Ammon's horn (tissue), 1 donor: ENCODE data around the gene PRRX1.

Experiments used
- DNase-seq: peaks from one replicate; pipeline ENCODE4 v3.0.0-alpha.2; 2016; ENCODE audit warnings: low spot score

The PRRX1 gene

DNA sequence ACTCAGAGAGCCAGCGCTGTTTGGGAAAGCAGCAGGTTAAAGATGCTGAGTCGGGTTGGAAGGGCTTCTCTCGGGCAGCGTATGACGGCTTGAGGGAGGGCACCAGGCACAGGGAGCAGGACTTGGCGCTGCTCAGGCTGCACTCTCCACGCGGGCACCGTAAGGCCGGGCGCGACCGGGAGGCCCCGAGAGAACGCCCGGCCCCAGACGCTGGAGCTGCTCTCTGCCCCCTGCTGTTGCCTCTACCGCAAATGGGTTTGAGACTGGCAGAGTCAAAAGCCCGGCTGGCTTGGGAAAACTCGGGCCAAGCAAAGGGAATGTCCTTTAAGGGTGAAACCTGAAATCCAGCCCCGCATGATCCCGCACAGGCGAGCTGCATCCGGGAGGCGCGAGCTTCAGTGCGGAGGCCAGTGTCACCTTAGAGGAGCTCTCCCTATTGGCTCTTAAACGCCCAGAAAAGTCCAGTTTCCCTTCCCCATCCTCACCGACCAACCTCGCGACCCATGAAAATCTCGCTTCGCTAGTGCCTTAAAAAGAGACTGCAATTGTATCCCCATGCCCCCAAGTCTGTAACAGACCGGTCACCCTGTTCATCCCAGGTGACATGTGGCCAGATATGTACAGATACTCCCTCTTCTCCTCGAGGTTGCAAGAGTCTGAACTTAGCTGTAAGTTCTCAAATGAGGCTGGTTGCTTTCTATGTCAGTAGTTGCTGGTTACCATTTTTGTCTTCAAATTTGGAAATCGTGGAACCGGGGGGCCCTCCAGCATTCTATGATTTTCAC is 1.1 kb downstream of the PRRX1 start:
- peak; percentile 52 for DNase-seq

DNA sequence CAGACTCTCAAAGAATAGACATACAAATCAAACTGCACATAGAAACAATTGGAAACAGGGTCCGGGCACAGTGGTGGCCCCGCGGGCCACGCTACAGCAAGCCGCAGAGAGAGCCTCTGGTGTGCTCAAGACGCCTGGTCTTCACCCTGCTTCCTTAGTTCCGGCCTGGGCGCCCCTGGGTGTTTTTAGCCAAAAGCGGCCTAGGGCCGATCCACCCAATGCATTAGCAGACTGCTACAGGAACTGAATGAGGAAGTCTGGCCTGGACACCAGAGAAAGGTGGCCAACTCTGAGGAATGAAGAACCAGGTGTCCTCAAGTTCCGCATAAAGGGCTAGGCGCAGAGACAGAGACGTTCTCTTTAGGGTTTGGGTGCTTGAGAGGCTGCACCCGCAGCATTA is 1.7 kb downstream of the PRRX1 start:
- no peak for DNase-seq

DNA sequence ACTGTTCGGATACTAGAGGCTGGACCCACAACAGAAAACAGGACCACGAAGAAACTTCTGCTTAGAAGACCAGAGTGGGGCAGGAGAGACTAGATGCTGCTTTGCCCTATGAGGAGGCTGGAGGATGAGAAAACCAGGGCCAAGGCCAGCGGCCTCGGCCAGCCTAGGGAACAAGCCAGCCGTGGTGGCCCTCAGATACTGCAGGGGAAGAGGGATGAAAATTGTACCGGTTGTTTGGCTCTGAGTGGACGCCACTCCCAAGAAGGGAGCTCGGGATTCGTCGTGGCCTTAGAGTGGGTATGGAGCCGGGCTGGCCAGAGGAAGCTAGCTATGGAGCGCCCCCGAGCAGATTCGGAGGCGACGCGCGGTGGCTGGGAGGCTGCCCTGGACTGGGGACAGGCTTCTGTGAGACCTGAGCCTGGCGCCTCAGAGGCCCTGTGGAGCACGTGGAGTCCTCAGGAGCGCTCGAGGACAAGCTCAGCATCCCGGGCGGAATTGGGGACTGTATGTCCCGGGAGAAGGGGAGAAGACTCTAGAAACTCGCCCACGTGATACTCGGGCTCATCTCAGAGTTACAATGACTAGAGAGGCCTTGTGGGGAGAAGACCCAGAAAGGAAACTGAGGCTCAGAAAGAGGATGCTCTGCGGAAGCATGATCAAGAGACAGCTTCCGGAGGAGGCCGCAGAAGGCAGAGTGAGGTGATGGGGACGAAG is 2.8 kb downstream of the PRRX1 start:
- DNase-seq, result no peak

DNA sequence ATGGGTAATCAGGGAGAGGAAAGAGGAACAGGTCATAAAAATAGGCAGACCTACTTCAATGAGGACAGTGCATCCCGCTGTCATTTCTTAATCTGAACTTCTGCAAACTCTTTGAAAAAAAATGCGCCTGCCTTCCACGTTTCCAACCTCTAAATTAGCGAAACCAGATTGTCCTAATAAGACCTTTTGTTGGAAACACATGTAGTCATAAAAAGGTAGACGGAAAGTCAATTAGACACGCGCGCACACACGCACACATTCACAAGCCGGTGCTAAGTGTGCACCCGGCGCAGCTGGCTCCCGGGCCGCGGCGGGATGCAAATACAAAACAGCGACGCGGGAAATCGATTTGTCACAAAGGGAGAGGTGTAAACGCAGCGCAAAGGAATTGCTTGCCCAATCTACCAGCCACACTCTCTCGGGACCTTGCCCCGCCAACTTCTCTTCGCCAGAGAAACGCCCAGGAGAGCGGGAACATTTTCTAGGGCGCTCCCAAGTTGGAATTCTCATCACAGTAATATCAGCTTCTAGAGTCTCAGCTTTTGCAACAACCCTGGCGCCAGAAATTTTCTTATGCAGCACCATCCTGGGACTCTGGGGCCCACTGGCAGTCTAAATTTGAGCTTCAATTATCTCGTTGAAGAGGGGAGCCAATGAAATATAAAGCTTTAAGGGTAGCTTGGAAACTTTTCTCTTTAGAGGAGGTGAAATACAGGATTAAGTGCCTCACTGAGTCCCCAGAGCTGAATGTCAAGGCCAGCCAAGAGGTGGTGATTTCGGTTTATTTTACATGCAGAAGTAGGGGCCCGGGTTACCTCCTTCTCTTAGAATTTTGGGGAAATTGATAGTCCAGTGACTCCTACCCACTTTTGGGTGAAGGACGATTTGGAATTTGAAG is 4.5 kb downstream of the PRRX1 start:
- no peak for DNase-seq

DNA sequence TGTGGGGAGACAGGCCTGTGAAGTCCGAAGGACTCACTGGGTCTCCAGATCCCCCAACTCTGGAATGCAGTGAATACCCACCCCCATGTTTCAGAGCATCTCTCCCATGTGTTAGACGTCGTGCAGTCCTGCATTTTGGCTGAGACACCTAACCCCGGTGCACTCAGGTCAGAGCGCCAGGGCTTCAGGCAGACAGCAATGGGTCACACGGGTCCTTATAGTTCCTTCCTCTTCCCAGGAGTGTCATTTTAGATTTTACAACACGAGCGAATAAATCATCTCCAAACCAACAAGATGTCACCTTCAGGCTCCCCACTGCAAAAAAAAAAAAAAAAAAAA is 5.1 kb downstream of the PRRX1 start:
- DNase-seq, result no peak

DNA sequence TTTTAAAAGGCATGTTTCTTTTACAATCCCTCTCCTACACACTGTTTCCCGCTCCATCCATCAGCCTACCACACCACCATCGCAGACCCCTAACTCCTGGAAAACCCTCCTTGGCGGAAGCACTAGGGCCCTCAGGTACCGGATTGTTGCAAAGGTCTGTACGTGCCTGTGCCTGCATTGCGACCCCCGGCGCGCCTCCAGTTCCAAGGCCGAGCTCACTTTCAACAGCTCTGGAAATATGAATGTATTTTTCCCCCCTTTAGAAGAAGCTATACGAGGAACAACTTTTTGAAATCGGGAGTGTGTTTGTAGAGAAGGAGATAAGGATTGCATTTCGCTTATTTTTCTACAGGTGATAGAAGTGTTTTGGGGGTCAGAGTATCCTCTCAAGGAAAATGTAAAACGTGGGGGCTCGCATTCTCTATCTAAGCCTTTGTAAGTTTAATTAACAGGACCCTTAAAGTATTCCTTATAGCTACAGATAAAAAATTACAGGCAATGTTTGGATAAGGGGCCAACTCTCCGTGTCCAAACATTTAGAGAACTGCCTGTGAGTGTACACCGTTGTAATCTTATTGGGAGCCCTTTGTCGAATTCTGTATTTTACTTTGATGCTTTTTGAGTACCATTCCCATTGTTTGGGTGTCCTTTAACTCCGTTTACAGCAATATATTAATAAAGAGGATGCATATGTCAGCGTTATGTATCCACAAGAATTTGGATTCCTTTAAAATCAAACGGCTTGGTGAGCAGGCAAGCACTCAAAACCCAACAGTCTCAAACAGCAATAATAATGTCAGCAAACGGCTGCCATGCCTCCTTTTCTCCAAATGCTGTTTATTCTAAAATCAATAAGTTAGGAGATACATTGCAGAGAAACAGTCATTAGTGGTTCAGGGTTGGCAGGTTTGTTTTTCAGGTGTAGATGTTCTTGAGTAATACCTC is 5.9 kb downstream of the PRRX1 start:
- DNase-seq, result no peak

DNA sequence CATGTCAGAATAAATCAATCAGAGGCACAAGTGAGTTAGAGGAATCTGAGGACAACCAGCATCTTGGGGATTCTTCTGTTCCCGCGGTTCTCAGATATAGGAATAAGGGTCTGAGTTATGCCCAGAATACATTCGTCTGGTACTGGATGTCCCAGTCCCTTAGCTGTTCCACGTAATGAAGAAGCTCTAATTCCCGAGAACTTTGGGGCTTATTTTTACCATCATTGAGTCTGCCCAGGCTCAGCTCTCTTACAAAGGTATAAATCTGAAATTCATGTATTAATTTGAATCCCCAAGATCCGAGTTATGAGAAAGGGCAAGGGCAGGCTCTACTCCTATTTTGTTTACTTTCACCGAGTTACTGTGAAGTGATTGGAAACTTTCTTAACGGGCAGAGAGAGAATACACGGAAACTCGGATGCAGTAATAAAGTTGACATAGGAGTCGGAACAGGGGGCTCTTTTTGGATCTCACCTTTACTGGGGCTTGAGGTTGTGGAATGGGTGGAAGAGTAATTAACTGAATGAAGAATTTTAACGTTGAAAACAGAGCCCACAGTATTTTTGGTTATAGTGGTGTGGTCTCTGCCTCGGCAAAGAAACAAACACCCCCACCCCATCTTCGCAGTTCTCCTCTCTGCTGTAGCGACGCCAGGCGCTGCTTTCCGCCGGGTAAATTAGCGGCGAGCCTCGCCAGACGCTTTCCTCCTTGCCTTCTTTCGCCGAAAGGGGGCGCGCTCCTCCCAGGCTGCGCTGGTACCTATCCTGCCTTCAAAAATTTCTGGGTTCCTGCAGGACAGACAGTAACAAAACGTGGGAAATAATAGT is 7.1 kb downstream of the PRRX1 start:
- peak; percentile 36 for DNase-seq

DNA sequence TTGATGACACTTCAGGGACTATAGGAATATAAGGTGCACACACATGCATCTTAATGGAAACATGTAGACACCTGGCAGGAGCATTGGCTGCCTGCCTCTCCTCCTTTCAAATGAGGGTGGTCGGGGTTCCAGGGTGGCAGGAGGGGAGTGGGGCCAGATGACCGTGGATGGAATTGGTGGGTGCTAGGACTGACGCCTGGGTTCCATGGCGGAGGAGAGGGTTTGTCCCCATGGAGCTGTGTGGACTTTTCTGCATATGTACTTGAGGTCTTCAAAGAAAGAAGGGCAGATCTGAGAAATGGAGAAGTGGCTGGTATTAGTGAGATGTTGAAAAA is 7.7 kb downstream of the PRRX1 start:
- no peak for DNase-seq

DNA sequence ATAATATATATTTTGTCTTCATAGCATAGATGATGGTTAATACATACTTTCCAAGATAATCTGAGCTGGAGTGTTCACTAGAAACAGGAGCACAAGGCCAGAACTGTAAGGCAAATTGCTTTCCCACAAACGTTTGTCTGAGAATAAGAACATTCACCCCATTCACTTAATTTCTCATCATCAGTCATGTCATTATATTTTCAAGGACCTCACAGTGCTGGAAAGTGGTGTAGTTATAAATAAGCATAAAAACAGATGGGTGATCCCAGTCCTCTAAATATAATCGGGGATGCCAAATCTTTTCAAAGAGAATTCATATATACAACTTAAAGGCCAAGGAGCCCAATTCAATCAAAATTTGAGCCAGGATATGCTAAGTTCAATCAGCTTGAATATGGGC is 8.4 kb downstream of the PRRX1 start:
- DNase-seq, result no peak

DNA sequence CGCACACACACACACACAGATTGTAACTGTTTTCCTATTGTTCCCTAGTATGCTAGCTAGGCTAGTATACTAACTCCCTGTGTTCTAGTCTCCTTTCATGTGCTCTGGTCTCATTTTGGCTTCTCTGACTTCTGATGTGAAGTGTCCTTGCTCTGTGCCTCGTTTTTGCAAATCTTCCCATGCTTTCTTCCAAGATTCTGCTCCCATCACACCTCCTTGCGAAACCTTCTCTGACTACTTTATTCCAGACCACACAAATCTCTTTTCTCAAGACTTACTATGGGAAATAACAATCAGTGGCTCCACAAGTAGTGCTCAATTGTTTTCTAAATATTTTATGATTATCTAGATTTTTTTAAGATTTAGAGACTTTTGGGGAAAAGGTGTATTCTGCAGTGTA is 10.3 kb downstream of the PRRX1 start:
- no peak for DNase-seq

DNA sequence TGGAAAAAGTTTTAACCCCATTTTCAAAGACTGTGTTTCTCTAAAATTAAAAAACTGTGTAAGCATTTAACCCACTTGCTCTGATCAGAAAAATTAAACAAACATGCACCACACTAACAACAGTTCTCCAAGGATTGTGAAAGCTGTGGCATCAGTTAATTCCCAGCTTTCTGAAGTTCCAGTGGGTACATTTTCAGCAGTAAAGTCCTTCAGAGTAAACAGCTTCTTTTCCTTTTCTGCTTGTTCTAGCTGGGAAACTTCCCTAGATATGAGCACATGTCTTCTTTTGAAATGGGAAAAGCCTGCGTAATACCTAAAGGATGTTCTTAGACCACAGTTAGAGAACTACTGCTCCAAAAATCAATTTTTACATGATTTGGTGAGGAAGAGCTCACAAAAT is 11.1 kb downstream of the PRRX1 start:
- no peak for DNase-seq

DNA sequence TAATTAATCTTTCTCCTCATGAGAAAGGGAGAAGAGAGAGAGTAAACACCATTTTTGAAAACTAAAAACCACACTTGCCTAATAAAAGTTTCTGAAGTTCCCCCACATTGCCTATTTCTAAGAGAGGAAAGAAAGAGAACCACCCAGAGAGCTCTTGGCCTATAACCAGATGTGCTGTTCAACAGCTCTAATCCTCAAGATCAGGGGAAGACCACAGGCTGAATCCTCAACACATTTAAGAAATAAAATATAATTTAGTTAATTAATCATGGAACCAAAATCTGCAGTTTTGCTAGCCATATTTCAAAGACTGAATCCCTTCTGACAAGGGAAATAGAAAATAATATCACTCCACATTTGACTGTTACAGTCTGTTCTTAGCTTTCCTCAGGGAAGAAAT is 11.9 kb downstream of the PRRX1 start:
- DNase-seq, result no peak

DNA sequence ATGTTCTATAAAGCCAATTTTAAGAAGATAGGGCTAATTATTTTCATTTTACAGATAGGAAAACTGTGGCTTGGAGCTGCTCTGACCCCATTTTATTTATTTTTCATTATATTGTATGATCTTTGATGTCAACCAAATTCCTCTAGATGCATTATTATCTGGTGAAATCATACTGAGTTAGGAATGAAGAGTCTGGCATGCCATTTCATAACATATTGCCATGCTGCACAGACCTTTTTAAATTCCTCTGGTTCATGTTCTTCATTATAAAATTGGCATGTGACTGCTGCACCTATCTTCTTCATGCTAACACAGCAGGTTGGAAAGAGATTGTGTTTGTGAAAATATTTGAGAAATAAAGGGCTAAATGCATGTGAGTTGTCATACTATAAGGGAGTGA is 12.7 kb downstream of the PRRX1 start:
- DNase-seq, result no peak

DNA sequence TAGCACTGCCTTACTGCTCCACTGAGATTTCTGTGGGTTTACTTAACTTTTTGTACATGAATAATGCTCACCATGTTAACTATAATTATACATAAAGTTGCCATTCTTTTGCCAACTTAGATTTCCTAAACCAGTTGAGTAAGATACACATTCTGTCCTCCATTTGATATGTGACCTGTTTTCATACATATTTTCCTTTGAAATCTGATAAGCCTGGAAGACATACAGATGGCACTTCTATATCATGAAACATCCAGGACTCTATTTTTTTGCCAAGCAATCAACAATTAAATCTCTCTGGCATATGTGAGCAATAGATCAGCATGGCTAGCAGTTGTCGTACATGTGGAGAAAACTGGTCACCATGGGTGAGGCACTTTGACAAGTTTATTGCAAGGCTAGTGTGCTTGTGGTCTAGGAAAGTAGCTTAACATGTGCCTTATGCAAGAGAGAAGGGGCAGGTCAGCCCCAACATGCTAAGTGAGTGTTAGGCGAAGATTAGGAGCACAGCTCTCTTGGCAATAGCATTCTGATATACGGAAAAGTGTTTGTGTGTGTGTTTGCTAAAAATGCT is 14.2 kb downstream of the PRRX1 start:
- no peak for DNase-seq

DNA sequence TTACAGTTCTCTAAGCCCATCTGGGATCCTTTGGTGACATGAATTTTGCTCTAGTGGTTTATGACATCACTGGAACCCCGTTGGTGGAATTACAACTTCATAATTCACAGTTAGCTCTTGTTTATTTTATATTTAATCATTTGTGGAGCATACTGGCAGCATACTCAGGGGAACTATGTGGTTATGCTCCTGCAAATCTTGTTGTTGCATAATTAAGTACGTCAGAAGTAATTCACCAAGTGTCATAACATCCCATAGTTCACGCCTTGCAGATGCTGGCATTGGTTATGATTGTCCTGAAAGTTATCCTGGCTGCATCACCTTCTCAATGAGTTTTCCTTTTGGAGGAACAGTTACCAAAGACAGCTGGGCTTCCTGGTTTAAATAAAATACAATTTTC is 16.5 kb downstream of the PRRX1 start:
- DNase-seq, result no peak

DNA sequence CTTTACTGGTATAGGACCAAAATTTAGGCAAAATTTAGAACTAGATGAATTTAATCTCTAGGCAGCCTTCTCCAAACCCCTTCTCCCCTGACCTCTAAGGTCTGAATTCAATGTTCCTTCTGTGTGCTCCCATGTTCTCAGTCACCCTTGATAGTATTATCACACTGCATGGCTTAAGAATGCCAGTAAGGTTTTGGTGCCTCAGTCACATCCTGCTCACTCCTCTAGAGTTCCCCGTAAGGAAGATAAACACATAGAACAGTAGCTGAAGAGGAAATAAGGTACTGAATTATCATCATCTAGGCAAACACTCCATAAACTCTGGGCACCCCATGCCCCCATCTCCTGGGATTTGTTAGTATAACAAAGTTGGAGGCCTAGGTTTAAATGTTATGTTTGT is 18.2 kb downstream of the PRRX1 start:
- DNase-seq, result no peak

DNA sequence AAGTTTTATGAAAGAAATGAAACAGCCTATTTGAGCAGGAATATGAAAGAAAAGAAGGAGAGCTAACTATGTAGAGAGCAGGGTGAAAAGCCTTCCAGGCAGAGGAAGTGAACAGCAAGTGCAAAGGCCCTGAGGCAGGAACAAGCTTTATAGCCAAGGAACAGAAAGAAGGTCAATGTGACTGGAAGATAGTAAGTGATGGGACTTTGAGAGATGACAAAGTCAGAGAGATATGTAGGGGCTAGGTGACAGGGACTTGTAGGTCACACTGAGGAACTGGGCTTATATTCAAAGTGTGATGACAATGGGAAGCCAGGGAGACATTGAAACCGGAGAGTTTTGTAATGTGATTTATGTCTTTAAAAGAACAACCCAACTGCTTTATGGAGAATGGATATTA is 18.9 kb downstream of the PRRX1 start:
- no peak for DNase-seq

DNA sequence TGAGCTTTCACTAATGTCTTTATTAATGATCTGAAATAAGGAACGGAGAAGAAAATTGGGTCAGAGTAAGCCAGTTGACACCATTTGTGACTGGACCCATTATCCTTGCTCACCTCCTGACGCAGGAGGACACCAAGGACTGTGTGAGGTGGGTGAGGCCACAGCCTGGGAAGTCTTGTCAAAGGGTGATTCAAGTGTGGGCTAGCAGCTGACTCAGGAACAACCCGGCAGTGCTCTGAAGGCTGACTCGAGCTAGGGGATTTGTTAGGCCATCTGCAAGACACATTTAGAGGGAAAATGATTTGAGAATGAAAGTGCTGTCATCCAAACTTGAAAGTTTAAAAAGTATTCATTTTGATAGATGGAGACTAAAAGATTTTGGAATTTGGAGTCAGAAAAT is 21.2 kb downstream of the PRRX1 start:
- DNase-seq, result no peak

DNA sequence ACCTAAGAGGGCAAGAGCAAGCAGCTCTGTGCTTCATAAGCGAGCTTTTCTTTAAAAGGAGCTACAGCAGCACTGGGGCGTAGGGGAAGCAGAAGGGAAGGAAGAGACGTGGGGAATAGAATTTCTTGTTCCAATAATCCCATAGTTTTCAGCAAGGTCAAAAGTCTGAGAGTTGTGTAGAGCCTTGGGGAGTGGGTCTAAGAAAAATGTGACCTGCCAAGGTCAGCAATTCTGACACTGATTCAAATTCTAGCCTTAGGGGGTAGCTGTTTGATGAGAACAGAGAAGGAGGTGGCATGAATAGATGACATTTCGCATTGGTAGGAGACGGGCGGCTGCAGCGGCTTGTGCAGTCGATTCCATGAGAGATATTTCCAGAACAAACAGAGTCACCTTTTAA is 22.4 kb downstream of the PRRX1 start:
- no peak for DNase-seq

DNA sequence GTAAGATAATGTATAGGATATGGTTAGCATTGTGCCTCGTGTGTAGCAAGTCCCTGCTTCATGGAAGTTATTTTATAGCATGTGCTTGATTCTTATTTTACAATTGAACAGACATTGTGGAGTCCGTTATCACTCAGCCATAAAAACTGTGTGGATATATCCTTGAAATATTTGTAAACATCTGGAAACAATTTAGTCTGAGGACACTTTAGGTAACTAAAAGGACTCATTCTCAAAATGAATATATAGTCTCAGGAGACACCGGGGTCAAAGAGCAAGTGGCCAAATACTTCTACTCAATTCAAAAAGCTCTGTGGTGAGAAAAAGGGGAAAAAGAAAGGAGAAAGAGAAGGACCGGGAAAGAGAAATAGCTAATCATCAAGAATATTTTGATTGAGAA is 23.7 kb downstream of the PRRX1 start:
- no peak for DNase-seq

DNA sequence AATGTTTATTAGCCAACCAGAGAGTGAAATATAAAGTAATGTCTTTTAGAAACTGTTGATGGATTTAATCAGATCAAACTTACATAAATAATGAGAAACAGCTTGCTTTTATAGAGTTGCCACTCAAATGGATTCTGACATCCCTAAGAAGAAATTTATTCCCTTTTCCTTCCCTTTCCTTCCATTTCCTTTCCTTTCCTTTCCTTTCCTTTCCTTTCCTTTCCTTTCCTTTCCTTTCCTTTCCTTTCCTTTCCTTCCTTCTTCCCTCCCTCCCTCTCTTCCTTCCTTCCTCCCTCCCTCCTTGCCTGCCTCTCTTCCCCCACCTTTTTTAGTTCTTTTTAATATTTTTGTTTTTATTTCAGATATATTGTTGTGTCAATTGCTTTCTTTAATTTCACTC is 27.3 kb downstream of the PRRX1 start:
- DNase-seq, result no peak
